ENCODE data around the gene PARVA. TPM values are rescaled to one million over a fixed set of nuclear protein-coding genes. Genes with fewer than 3 reads are reported as not detected.
"Not testable (repeated sequence)": the region's sequence is repeated elsewhere in the genome, so short reads cannot be mapped to it uniquely, and the experiment has no call there.

Gene PARVA, protein sequence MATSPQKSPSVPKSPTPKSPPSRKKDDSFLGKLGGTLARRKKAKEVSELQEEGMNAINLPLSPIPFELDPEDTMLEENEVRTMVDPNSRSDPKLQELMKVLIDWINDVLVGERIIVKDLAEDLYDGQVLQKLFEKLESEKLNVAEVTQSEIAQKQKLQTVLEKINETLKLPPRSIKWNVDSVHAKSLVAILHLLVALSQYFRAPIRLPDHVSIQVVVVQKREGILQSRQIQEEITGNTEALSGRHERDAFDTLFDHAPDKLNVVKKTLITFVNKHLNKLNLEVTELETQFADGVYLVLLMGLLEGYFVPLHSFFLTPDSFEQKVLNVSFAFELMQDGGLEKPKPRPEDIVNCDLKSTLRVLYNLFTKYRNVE
- 20.2 and 26.8 TPM in 2 replicates for total RNA-seq (2014; rRNA removed; shearing (Covaris generic))

DNA sequence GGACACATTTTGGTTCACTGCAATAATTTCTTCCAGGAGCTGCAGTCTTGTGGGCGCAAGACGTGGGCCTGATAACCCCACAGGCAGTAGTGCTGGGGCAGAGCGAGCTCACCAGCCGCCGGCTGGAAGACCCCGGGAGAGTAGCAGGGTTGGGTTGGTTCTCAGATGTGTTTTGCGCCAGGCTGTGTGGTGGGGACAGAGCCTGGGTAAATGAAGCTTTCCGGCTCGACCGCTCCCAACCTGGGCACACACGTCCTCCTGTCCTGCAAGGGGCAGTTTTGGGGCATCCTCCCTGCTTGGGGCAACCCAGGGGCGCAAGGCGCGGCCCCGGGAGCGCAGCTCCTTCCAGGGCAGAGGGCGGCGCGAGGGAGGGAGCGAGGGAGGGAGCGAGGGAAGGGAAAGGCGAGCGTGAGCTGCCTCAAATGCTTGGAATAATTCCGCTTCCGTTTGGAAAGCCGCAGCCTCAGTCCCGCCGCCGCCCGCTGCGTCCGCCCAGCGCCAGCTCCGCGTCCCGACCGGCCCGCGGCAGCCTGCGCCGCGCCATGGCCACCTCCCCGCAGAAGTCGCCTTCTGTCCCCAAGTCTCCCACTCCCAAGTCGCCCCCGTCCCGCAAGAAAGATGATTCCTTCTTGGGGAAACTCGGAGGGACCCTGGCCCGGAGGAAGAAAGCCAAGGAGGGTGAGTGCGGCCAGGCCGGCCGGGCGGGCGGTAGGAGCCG lies at the start of gene PARVA:
Gene PARVA, plus strand, starts transcription at position 466 of the 718 bp plus-strand sequence. Its CDS starts 77 bp downstream, at position 543.
- DNase-seq (ENCODE audit: low read depth): peak; percentile 90

DNA sequence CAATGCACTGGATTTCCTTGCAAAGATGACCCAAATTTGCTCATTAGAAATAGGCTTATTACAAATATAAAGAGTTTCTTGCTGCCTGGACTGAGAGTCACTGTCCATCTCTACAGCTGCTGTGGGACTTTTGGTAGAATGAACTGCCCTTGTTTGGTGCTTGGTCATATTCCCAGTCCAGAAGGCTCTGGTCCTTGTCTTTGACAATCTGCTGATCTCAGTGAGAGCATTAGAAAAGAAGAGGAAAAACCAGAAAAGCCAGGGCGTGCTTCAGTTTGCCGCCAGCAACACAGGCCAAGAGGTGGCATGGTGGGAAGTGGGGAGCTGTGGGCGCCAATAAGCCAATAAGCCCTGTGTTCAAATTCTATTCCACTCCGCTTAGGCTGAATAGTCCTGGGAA lies 48.2 kb upstream of the PARVA start:
- no peak for DNase-seq (ENCODE audit: low read depth)

DNA sequence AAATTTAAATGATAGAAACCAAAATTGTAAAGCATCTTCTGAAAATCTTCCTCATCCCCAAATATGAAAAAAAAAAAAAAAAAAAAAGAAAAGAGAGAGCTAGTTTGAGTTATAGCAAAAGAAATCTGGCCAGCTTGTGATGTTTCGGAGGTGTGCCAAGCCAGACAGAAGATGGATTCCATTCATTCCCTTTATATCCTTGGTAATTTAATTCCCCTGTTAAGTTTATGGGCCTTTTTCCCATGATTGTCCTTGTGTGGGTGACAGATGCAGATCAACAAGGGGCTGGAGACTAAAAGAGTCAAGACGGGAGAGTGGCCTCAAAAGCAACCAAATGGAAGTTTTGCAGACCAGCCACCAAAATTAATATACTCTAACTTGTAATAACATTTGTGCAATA lies 47.6 kb upstream of the PARVA start:
- DNase-seq (ENCODE audit: low read depth): no peak

DNA sequence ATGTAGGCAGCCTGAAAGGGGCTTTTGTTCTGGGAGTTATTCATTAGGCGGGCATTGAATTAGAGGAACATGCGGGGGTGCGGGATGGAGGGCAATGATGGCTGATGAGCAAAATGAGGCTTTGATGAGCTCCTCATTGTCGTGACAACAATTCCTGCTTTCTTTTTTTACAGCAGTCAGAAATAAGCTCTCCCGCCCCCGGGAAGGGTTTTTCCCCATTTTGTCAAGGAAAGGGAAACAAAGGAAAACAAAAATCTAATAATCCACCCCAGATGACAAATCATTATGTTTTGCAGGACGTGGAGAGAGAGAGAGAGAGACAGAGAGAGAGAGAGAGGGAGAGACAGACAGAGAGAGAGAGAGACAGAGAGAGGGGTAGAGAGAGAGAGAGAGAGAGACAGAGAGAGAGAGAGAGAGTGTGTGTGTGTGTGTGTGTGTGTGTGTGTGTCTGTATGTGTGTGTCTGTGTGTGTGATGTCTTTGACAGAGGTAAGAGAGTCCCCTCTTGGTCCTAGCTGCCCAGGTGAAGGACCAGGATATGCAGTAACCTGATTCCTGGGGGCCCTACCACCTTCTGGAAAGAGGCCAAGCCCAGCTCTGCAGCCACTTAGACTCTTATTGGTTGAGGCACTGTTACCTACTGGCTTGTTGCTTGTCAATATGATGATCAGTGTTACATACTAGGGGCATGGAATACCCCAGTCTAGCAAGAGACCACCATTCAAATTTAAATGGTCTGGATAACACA lies 46.7 kb upstream of the PARVA start:
- DNase-seq (ENCODE audit: low read depth): no peak

DNA sequence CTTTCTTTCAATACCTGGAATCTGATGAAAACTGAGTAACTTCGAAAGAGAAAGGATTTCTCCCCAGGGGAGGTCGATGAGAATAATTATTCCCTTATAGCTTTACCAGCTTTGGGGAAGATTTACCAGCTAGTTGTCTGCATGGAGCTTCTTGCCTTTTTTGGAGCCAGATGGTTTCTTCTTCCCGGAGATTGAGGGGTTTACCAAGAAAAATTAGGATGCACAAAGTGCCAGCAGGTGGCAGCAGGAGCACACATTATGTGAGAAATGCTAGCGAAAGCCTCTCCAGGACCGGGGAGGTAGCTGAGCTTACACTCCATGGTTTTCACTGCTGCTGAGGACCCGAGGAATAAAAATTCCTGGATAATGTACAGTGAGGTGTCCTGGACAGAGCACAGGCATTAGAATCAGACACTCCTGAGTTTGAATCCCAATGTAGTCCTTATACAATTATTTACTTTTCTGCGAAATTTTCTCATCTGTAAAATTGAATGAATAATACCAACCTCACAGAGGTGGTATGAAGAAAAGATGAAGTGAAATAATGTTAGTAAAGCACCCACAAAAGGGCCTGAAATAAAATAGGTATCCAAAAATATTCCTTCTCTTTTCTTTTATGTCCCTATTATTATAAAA lies 46.0 kb upstream of the PARVA start:
- peak; percentile 79 for DNase-seq (ENCODE audit: low read depth)

DNA sequence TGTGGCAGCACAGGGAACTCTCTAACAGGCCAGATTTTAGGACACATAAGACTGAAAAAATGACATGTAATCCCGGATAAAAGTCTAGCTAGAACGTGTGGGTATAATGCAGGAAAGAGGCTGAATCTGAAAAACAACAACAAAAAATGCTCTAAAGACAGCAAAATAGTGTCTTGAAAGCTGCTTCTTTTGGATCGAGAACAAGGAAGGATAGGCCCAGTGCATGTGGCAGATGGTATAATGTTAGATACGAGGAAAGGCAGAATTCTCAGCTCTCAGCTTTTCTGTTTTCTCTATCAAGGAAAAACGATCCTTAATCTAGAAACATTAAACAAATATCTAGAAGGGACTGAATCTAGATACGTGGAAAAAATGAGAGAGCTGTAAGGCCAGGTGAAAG lies 33.8 kb upstream of the PARVA start:
- no peak for DNase-seq (ENCODE audit: low read depth)

DNA sequence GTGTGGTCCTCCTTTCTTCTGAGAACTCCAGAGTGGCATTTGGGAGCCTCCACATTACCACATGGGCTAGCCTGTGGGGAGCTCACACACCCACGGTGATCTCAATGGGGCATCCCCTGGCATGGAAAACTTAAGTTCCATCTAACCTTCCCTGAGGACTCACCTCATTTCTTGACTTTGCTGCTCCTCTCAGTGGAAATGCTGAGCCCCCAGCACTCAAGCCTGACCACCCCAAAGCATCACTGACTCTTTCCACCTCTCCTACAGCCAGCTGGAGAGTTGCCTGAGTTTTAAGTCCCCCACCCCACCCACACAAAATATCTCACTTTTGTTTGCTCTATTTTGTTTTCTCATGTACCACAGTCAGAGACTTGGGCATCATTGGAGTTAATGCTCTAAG lies 23.8 kb upstream of the PARVA start:
- no peak for DNase-seq (ENCODE audit: low read depth)

DNA sequence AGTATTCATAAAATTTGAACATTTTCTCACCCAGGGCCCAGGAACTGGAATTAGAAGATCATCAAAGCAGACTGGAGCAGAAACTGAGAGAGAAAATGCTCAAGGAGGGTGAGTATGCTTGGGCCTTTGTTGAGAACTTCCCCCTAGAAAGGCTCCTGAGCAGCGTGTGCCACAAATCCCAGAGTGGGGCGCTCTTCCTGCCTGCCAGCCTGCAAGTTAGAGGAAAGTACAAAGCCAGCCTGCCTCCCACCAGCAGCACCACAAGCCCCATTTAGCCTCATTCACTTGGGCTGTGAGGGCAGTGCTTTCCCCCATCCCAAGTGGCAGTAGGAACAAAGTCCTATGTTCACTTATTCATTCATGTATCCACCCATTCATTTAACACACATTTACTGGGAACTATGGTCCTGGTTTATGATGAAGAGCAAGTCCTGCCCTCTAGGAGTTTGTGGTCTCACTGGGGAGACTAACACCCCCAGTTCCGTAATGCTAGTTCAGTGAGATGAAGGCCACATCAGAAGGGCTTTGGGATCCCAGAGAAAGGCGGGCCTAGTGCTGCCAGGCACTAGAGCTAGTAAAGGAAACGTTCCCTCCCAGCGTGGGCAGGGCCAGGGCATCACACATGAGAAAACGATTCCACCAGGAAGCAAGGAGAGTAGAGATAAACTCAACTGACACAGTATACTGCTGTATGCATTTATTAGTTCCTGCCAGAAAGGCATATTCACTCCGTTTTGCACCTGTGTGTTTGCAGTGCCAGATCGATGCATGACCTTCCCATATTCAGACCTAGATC lies 22.4 kb upstream of the PARVA start:
- DNase-seq (ENCODE audit: low read depth): no peak

DNA sequence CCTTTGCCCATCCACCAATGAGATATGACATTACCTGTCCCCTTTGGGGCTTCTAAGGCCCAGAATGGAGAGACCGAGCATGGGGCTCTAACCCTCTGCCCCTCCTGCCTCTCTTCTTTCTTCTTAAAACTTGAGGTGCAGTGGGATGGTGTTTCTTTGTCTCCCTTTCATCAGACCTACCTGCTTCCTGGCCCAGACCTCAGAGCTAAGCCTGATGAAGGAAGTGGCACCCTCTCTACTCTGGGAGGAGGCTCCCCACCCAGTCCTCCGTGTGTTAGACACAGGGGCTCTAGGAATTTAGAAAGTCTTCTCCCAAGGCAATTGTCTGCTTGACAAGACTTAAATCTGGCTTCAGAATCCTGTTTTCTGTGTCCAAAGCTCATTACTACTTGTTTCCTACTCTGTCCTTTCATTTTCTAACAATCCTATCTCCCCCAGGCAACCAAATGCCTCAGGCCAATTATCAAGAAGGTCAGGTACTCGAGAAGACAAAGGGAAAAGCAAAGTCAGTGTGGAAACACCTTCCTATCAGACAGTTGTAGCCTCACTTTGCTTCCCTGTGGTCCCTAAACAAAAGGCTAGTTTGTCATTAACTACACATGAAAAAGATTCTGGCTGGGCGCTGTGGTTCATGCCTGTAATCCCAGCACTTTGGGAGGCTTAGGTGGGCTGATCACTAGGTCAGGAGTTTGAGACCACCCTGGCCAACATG lies 20.3 kb upstream of the PARVA start:
- no peak for DNase-seq (ENCODE audit: low read depth)

DNA sequence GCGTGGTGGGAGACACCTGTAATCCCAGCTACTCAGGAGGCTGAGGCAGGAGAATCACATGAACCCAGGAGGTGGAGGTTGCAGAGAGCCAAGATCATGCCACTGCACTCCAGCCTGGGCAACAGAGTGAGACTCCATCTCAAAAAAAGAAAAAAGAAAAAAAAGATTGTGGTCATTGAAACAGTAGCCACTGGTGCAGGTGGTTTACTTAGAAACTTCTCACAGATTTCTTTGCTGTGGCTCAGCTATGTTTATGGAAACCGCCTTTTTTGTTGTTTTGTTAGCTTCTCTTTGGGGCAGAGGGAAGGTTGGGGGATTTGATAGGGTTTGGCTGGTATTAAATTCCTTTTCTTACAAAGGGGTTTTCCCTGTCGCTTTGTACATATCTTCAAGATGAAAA lies 19.7 kb upstream of the PARVA start:
- DNase-seq (ENCODE audit: low read depth): not testable (repeated sequence)

DNA sequence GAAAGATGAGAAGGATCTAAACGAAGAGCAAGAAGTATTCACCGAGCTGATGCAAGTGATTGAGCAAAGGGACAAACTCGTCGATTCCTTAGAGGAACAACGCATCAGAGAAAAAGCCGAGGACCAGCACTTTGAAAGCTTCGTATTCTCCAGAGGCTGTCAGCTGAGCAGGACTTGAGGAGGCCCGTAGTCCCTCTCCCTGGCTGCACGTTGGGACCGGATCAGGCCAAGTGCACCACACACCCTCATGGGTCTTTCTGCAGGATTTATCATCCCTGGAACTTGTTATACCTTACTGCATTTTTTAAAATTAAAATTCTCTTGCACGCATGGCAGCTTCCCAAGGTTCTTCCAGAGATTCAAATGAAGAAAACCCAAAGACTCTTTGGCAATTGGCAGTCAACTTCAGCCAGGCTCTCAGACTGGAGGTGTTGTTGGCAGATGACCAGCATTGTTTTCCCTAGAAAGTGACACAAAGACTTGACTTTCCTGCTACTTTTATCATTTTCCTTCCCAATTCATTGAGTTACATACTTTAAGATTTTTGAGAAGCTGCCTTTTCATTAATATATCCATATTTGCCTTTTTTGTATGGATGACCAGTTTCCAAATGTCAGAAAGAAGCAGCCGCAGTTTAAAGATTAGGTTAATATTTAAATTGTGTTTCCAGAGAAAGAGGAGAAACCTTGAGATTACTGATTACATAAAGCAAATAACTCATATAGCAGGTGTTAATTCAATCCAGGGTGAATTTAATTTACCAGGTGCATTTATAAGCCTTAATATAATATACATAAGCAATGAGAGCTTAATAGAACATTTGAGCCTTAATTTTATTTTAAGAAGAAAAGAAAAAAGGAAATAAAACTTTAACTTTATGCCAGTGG lies 18.8 kb upstream of the PARVA start:
- DNase-seq (ENCODE audit: low read depth): no peak

DNA sequence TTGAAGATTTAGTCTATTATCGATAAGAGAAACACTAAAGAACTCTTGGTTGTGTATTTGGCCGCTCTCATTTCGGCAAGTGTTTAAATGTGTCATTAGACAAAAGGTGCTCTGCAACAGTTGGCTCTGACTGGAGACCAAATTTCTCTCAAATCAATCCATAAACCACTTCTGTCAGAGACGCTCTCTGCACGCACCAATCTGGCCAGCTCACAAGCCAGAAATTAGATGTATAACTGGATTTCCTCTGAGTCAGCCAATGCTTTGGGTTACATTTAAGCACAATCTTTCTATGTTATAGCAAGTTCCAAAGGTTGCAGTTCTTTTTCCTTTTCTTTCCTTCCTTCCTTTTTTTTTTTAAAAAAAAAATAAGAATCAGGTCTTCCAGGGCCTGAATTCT lies 17.6 kb upstream of the PARVA start:
- no peak for DNase-seq (ENCODE audit: low read depth)

DNA sequence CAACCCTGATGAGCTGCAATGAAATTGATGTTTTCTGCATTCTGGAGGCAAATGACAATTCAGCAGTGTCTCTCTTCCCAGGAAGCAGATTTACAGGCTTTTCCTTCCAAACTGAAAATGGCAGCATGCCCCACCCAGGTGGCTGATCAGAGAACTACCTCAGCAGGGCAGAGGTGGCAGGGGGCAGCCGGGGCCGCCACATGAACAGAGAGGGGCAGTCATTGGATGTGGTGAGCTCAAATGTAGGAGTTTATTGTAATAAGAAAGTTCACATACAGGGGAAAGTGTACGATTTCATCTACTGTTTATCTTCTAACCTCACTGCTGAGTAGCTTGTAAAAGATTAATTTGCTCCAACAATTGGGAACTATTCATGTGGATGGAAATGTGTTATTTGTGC lies 15.7 kb upstream of the PARVA start:
- DNase-seq (ENCODE audit: low read depth): no peak

DNA sequence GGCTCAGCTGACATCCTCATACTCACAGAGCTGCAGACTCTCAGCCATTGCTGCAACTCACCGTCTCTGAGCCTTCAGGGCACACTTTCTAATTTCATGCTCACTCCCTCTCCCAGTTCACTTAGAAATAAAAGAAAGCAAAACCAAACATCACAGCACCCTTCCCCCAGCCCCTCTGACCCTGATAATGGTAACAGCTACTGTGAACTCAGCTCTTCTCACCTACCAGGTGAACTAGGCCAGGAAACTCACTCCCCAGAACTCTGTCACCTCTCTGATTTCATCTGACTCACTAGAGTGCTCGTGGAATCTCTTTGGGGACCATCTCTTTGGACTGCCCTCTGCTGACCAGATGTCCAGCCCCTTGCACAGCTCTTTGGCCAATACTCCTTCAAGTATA lies 14.5 kb upstream of the PARVA start:
- no peak for DNase-seq (ENCODE audit: low read depth)

DNA sequence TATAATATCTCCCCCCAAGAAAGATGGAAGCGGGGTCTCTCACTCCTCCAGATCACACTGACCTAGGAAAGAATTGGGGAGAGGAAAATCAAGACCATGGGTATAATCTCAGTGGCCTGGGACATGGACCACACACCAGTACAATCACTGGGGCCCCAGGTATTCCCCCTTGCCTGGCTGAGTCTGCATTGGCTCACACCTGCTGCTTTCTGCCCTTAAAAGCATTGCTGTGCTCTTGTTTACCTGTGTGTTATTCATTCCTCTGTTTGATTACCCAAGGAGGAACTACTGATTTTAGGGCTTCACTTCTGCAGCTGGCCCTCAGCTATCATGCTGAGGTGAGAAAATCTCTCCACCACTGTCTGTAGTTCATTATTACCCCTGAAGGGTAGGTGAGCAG lies 14.0 kb upstream of the PARVA start:
- no peak for DNase-seq (ENCODE audit: low read depth)

DNA sequence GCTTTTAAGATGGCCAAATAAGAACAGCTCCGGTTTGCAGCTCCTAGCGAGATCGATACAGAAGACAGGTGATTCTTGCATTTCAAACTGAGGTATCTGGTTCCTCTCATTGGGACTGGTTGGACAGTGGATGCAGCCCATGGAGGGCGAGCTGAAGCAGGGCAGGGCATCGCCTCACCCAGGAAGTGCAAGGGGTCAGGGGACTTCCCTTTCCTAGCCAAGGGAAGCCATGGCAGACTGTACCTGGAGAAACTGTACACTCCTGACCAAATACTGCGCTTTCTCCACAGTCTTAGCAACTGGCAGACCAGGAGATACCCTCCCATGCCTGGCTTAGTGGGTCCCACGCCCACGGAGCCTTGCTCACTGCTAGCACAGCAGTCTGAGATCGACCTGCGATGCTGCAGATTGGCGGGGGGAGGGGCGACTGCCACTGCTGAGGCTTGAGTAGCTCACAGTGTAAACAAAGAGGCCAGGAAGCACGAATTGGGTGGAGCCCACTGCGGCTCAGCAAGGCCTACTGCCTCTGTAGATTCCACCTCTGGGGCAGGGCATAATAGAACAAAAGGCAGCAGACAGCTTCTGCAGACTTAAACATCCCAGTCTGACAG lies 11.3 kb upstream of the PARVA start:
- peak; percentile 52 for DNase-seq (ENCODE audit: low read depth)

DNA sequence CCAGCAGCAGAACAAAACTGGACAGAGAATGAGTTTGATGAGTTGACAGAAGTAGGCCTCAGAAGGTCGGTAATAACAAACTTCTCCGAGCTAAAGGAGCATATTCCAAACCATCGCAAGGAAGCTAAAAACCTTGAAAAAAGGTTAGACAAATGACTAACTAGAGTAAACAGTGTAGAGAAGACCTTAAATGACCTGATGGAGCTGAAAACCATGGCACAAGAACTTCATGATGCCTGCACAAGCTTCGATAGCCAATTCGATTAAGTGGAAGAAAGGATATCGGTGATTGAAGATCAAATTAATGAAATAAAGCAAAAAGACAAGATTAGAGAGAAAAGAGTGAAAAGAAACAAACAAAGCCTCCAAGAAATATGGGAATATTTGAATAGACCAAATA lies 10.3 kb upstream of the PARVA start:
- DNase-seq (ENCODE audit: low read depth): not testable (repeated sequence)

DNA sequence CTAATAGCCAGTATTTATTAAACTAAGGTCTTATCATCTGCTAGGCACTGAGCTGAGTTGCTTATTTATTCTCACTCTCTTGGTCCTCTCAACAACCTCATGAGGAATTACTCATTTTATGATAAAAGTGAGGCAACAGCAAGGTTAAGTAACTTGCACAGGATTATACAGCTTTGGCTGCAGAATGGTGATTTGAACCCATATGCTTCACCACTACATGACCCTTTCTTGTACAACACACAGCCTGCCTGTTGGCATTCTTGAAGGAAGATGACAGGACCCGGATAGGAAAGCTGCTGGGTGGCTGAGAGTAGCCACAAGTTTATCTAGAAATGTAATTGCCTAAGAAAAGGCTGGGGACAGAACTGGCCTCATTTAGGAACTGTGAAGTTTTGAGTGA lies 5.3 kb upstream of the PARVA start:
- no peak for DNase-seq (ENCODE audit: low read depth)

DNA sequence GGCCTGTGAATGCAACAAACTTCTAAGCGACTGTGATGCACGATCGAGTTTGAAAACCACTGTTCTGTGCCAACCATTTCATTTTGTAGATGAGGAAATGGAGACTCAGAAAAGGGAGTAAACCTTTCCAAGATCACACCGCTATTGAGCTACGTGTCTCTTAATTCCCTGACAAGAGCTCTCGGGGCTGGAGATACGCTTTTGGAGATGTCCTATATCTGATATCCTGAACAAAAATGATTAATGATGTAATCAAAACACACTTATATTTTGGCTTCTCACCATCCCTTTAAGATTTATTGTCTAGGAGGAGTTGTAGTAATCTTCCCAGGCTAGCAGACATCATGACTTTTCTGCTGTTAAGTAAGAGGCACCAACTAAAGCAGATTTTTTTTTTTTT lies 1.7 kb upstream of the PARVA start:
- no peak for DNase-seq (ENCODE audit: low read depth)
